ENCODE results near the gene SLC12A9. TPM values are rescaled to one million over a fixed set of nuclear protein-coding genes. Genes with fewer than 3 reads are reported as not detected.

The SLC12A9 gene
- total RNA-seq, 1 experiment from 2014 or later, result 11.8 TPM

DNA sequence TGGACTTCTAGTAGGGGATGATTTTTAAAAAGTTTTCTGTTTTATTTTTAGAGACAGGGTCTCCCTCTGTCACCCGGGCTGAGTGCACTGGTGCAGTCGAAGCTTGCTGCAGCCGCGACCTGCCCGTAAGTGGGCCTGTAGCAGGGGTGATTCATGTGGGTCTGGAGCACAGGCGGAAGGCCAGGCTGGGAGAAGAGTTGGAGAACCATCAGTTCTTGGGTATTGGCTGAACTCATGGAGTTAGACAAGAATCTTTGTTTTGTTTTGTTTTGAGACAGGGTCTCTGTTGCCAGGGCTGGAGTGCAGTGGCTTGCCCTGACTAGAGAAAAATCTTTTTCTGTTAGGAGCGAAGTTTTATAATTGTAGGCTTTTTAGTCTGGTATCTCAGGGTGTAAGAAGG is 28.1 kb downstream of the SLC12A9 start:
- DNase-seq (ENCODE audit: extremely low read depth, low read depth), result no peak

DNA sequence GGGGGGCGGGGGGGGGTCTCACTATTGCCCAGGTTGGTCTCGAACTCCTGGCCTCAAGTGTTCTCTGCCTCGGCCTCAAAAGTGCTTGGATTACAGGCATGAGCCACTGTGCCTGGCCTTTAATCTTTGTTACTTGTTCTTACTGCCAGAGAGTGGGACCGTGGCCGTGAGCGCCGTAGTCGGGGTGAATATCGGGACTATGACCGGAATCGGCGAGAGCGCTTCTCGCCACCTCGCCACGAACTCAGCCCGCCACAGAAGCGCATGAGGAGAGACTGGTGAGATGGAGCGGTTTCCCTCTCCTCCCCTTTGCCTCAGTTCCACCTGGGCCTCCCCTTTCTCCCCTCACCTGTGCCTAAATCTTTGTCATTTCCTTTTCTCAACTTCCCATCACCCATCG is 28.6 kb downstream of the SLC12A9 start:
- DNase-seq (ENCODE audit: extremely low read depth, low read depth), result no peak

DNA sequence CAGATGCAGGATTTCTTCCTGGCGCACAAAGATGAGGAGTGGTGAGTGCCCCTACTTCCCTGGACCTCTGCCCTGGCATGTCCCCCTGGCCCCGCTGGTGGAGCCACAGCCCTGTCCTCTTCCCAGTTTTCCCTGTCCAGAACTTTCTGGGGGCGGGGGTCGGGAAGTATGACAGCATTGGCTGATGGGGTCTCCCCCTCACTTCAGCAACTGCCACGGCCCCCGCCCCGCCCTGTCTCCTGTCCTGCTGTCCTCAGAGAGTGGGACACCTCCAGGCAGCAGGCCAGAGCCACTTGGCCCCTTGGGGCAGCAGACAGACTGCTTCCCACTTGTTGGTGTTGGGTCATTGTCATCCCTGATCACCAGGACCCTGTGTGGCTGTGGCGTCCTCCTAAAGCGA is 29.7 kb downstream of the SLC12A9 start:
- DNase-seq (ENCODE audit: extremely low read depth, low read depth), result no peak

DNA sequence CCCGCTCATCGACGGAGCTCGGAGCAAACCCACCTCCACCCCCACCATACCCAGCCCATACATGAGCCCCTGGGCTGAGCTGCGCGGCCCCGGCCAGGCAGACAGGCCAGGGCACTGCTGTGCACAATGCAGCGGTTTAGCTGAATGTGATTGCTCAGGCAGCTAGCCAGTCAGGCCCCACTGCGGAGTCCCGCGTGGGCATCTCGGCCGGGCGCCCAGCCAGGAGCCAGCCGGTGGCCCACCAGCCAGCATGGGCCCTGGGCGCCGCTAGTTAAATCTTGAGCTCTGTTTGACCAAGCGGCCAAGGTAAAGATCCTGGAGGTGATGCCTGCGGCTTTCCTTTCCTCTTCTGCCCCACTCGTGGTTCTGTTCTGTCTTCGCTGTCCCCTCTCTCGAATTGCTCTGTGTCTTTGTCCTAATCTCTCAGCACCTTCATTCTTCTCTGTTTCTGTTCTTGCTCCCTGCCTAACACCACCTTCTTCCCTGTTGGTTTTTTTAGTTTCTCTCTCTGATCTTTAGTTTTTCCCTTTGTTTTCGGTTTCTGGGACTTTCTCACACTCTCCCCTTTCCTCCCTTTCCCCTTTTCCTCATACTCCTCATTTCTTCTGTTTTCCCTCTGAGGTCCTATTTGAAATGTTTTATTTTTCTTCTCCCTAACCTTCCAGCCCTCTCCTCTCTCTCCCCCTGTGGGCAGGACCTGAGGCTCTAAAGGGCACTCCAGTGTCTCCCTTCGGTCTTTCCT is 30.4 kb downstream of the SLC12A9 start:
- DNase-seq (ENCODE audit: extremely low read depth, low read depth), result no peak

DNA sequence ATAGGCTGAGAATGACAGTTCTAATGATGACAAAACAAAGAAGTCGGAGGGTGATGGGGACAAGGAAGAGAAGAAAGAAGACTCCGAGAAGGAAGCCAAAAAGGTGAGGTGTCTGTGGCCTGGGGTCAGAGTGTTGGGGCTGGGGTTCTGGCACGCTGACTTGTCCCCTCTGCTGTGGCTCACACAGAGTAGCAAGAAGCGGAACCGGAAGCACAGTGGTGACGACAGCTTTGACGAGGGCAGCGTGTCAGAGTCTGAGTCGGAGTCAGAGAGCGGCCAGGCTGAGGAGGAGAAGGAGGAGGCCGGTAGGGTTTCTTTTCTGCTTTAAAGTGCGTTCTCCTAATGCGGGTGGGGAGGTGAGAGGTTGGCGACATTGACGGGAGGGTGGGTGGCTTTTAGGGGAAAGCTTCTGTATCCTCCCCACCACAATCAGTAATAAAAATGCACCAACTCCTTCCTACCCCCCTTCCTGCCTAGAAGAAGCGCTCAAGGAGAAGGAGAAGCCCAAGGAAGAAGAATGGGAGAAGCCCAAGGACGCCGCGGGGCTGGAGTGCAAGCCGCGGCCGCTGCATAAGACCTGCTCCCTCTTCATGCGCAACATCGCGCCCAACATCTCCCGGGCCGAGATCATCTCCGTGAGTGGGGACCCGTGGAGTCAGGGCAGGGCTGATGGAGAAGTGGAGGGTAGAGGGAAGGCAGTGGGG is 32.4 kb downstream of the SLC12A9 start:
- DNase-seq (ENCODE audit: extremely low read depth, low read depth), result no peak

DNA sequence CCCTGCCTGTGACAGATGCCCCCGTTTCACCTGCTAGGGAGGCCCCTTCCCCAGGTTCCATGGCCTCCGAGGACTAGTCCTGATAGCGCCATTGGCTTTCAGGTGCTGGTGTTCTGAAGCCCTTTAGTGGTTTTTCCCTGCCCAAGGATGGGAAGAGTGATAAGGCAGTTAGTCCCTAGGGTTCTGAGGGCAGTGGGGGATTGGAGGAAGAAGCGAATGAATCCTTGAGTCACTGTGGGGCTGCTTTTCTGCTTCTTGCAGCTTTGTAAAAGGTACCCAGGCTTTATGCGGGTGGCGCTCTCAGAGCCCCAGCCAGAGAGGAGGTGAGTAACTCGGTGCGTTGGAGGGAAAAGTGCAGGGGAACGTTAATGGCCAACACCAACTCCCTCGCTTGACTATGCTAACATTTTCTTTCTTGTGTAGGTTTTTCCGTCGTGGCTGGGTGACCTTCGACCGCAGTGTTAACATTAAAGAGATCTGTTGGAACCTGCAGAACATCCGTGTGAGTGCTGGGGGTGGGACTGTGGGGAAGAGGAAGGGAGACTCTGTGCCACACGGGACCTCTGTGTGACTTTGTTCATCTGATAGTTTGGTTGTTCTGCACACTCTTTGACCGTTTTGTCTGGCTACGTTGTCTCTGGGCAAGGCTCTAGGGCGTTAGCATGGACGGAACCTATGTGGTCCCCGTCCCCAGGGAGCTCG is 33.1 kb downstream of the SLC12A9 start:
- DNase-seq (ENCODE audit: extremely low read depth, low read depth), result no peak

DNA sequence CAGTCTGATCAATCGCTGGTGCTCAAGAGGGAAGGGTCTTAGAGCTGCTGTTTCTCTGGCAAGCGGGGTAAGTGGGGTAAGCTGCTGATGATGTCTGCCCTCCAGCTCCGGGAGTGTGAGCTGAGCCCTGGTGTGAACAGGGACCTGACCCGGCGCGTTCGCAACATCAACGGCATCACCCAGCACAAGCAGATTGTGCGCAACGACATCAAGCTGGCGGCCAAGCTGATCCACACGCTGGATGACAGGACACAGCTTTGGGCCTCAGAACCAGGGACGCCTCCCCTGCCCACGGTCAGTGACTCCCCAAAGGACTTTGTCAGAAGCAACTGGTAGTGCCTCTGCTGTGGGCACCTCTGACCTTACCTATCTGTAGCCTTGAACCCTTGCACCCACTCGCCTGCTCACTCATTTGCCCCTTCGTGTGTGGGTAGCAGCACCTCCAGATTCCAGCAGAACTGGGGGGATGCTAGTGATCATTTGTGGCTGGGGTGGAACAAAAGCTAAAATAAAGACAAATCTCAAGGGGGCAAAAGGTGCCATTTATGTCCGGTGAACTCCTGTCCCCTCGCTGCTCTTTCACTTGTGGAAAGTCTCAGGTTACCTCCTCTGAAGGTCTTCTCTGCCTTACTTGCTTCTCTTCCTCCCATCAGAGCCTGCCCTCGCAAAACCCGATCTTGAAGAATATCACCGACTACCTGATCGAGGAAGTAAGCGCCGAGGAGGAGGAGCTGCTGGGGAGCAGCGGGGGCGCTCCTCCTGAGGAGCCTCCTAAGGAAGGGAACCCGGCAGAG is 33.8 kb downstream of the SLC12A9 start:
- no peak for DNase-seq (ENCODE audit: extremely low read depth, low read depth)

DNA sequence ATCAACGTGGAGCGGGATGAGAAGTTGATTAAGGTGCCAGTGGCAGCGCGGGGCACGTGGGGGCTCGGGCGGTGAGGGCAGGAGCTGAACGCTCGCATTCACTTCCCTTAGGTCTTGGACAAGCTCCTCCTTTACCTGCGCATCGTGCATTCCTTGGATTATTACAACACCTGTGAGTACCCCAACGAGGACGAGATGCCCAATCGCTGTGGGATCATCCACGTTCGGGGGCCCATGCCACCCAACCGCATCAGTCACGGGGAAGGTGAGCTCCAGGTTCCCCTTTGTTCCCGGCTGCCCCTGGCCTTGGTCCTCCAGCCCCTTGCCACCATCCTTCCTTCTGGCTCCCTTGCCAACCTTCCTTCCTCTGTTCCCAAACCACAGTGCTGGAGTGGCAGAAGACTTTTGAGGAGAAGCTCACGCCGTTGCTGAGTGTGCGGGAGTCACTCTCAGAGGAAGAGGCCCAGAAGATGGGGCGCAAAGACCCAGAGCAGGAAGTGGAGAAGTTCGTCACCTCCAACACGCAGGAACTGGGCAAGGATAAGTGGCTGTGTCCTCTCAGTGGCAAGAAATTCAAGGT is 34.5 kb downstream of the SLC12A9 start:
- DNase-seq (ENCODE audit: extremely low read depth, low read depth), result no peak

DNA sequence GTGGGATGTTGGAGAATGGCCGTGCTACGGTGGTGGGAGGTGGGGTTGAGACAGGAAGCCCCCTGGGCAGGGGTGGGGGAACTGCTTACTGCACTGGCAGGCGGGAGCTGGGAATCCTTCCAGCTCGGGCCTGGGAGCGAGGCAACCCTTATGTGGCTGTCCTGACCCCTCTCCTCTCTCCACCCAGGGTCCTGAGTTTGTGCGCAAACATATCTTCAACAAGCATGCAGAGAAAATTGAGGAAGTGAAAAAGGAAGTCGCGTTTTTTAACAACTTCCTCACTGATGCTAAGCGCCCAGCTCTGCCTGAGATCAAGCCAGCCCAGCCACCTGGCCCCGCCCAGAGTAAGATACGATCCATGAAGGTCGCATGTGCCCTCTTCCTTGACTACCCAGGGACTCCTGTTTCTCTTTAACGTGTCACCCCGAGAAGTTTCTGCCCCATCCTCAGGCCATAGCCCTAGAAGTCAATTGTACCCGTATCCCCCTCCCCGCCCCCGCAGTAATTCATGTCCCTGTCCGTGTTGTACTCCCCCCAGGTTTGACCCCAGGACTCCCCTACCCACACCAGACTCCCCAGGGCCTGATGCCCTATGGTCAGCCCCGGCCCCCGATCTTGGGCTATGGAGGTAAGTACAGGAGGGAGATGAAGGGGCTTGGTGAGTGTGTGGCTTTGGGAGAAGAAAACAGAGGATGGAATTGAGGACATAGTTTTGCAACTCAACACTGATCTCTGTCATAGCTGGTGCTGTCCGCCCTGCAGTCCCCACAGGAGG is 35.2 kb downstream of the SLC12A9 start:
- no peak for DNase-seq (ENCODE audit: extremely low read depth, low read depth)

DNA sequence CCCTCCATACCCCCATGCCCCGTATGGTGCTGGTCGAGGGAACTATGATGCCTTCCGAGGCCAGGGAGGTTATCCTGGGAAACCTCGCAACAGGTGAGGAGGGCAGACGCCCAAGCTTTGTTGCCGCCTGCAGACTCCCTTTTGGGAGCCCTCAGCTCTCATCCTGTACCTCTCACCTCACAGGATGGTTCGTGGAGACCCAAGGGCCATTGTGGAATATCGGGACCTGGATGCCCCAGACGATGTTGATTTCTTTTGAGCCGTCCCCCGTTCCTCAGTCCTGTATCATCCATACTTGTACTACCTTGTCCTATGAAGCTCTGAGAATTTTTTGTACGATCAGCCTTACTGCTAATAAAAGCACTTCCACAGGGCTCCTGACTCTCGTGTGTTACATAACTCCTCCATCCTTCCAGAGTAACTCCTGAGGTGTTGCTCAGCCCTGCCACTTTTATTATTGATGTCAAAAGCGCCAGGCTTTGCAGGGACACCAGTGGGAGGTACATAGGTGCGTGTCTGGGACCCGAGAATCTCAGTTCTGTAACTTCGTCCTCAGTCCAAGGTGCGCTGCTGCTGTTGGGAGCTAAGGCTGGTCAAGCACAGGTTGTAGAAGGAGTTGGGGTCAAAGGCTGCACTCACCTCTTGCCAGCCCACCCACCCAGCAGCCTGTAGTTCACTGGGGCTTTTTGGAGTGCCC is 35.9 kb downstream of the SLC12A9 start:
- DNase-seq (ENCODE audit: extremely low read depth, low read depth), result no peak

DNA sequence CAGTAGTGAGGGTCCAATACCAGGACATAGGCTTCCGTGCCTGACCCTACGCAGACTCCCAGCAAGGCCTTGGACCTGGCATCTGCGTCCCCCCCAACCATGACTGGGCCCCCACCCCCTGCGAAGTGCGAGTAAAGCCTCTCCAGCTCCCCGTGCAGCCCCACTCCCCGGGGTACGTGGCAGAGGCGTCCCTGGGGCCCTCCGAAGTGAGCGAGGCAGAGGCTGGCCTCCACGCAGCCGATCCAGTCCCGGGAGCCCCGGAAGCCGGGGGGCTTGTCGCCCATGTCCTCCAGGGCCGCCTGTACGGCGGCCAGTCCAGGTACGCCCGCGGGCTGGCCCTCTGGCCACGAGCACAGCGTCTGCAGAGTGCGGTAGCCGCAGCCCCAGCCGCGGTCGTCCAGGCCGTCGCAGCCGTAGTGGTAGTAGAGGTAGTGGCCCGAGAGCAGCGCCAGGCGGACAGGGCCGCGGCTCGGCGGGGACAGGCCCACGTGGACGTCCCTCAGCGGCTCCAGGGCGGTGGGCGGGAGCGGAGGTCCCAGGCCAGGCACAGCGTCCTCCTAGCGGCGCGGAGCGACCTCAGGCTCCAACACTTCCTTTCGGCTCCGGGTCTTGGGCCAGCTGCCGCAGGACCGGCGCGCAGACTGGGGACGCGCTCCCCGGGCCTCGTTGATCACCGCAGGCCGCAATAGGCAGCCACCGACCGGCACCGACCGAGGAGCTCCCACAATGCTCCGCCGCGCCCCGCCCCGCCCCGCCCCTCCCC is 36.7 kb downstream of the SLC12A9 start, which contains the start of gene UFSP1:
UFSP1 (minus strand) TSS at position 728 of the 763 bp plus-strand sequence; CDS start at position 284, 444 bp downstream.
- no peak for DNase-seq (ENCODE audit: extremely low read depth, low read depth)

DNA sequence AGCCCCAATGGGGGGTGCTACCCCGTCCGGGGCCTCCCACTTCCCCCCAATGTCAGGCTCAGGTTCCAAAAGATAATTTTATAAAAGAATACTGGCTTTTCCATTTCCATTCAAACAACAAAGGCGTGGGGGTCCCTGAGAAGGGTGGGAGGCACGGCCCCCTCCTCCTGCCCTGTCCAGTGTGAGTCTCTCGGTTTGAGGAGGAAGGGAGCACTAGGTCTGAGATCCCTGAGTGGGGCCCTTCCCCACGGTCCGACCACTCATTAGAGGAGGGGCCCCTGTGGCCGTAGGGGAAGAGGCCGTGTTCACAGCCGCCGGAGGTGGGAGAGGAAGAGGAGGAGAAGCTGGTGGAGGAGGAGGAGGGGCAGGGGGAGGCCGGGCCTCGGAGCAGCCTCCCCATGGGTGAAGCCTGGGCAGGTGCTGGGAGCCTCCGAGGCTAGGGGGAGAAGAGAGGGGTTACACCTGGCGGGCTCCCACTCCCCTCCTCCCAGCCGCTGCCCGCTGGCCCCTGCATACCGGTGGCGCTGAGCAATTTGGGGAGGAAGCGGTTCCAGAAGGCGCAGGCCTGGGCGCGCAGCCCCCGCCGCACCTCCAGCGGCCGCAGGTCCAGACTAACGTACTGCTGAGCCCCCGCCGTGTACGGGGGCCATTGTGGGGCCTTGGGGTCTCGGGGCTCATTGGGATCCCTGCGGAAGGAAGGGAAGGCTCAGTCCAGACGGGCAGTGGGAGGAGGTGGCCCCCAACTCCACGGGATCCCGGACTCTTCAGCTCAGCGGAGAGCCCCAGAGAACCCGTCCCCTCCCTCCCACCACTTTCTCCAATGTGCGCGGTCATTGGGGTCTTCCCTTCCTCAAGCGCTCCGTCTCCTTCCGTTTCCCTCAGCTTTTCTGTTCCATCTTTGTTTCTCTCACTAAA is 38.4 kb downstream of the SLC12A9 start:
- DNase-seq (ENCODE audit: extremely low read depth, low read depth), result no peak

DNA sequence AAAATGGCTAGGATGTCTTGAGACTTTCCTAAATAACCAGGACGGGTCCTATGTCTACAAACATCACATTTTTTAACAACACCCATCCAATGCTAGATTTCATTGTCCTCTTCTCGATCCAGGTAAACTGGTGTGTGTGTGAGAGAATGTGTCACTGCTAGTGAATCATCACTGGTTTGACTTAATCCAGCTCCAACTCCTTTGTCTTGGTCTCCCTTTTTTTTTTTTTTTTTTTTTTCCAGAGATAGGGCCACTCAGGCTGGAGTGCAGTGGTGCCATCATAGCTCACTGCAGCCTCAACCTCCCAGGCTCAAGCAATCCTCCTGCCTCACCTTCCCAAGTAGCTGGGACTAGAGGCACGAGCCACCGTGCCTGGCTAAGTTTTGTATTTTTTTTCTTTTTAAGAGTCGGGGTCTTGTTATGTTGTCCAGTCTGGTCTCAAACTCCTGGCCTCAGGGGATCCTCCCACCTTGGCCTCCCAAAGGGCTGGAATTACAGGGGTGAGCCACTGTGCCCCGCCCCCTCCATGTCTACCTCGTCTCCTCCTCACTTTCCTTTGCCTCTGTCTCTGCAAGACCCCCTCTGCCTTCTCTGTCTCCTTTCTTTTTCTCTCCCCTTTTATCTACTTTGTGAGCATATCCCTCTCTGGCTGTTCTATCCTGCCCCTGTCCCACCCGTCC is 39.2 kb downstream of the SLC12A9 start:
- DNase-seq (ENCODE audit: extremely low read depth, low read depth), result no peak

DNA sequence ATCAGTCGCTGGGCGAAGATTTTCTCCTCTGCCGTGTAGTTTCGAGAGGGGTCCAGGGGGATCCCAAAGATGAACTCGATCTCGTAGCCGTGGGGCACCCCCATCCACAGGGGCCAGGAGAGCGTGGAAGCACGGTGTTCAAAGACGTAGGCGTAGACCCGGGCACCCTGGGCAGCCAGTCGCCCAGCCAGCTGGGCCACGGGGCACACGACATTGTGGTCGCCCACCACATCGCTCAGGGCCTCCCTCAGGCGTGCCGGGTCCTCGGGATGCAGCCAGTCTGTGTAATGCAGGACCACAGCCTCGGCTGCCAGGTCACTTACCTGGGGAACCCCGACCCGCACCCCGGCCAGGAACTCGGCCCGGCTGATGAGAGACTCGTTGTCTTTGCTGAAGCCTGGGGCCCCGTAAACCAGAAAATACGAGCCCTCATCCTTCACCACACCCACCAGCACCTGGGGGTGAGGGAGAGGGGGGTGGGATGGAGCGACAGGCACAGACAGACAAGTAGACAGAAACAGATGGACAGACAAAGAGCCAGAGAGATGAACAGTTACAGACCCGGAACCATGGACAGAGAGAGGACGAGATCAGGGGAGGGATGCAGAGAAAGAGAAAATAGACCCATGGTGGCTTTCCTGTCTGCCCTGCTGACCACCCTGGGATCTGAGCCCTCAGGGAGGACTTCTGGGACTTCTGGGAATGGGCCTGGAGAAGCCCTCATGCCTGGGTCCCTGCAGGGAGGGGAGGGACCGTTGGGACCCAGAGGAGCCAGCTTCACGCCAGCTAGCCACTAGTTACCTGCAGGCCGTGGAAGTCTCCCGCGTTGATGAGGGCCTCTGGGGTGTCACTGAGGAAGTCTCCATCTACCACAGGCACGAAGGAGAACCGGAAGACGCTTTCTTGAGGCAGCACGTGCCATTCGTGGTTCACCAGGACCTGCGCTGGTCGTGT is 40.1 kb downstream of the SLC12A9 start:
- no peak for DNase-seq (ENCODE audit: extremely low read depth, low read depth)

DNA sequence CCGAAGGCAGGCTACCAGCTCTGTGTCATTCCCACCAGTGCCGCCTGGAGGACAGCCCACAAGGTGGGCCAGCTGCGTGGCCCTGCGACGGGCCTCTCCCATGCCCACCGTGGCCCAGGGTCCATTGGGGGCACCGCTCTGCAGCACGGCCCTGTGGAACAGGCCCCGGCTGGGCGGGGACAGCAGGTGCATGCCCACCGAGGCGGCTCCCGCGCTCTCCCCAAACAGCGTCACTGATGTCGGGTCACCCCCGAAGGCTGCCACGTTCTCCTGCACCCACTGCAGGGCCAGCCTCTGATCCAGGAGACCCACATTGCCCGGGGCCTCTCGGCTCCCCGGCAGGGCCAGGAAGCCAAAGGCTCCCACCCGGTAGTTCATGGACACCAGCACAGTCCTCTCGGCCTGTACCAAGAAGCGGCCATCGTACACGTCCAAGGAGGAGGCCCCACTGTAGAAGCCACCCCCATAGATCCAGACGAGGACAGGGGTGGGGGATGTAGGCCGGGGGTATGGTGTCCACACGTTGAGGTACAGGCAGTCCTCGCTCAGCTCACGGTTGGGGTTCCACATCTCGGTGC is 40.9 kb downstream of the SLC12A9 start:
- no peak for DNase-seq (ENCODE audit: extremely low read depth, low read depth)
